GM19452 (cell line): ENCODE measurements around the gene RHAG.
A peak's percentile ranks its signal among the peaks of the same experiment; 100 is the strongest.
"Not testable (repeated sequence)": the region's sequence is repeated elsewhere in the genome, so short reads cannot be mapped to it uniquely, and the experiment has no call there.

Experiments
- ATAC-seq: cut with Tn5 transposase; IDR thresholded peaks from one replicate; pipeline ENCODE4 v1.9.1; 2021; ENCODE audit not compliant: unreplicated experiment

RHAG gene

DNA sequence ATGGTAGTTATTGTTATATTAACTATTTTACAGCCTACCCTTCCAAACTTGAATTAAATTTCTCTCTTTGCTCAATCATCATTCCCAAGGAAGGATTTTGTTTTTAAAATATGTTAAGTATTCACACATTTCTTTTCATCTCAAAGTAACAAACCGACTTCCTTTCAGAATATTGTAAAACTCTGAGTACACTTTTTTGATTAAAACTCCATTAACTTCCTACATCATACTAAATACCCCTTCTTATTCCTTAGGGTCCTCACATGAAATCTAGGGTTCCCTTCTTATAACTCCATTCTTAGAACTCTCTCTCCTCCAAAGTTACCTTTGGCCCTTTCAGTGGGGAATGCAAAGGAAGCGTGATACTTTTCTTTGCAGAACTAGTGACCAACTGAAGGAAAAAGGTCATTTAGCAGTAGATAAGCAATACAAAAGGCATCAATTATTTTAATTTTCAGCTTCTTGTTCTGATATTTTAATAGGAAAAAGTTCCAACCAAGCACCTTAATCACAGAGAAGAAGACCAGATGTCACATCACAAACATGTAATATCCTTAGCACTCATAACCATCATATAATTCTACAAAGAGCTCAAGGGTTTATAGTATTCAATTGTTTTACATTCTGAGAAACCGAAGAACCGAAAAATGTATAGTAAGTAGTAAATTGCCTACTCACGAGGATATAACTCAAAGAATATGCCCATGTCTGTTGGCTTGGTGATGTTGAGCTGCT, 494 bp downstream of the RHAG start:
- no peak for ATAC-seq

DNA sequence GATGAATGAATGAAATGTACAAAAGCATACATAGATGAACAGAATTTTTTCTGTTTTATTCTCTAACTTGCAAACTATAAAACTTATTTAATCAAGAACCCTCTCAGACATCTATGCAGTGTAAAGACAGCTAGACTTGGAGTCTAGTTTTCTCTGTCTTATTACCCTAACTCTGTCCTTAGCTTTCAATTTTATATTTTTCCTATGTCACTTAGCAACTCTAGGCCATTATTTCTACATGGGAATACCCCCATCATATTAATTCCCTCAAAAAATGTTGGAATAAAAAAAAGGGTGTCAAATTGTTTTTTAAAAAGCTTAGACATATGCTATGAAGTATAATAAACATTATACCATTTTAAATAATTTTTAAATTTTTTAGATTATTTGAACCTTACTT, 1.2 kb downstream of the RHAG start:
- ATAC-seq = no peak

- no peak for ATAC-seq
These were observed 1.8 kb downstream of the RHAG start for GRCh38 chr6:49634836-49635218.

- ATAC-seq = no peak
These were observed 2.4 kb downstream of the RHAG start for GRCh38 chr6:49634092-49634835.

- no peak for ATAC-seq
These were observed 3.1 kb downstream of the RHAG start for GRCh38 chr6:49633541-49633940.

DNA sequence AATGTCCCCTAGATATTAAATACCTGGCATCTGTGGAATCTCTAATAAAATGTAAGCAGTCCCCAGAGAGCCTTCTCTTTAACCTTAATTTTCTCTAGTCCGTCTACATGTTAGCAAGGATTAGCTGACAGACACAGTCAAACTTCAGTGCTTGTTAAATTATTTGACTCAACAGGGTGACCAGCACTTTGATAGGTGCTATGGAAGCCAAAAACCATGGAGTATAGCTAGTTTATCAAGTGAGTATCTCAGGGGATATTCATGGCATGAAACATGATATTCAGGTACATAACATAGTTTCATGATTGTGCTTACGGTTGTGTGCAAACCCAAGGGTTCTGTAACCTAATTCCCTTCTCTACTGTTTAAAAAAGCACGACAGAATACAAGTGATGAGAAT, 3.9 kb downstream of the RHAG start:
- no peak for ATAC-seq

DNA sequence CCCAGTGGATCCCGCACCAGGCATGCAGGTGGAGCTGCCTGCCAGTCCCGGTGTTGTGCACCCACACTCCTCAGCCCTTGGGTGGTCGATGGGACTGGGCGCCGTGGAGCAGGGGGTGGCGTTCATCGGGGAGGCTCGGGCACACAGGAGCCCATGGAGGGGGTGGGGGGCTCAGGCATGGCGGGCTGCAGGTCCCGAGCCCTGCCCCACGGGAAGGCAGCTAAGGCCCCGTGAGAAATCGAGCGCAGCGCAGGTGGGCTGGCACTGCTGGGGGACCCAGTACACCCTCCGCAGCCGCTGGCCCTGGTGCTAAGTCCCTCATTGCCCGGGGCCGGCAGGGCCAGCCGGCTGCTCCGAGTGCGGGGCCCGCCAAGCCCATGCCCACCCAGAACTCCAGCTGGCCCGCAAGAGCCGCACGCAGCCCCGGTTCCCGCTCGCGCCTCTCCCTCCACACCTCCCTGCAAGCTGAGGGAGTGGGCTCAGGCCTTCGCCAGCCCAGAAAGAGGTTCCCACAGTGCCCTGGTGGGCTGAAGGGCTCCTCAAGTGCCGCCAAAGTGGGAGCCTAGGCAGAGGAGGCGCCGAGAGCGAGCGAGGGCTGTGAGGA, 7.1 kb downstream of the RHAG start:
- ATAC-seq = not testable (repeated sequence)

- no peak for ATAC-seq
These were observed 9.8 kb downstream of the RHAG start for GRCh38 chr6:49626811-49627210.

- ATAC-seq = no peak
These were observed 18.4 kb downstream of the RHAG start for GRCh38 chr6:49618257-49618656.

GRCh38 chr6:49614144-49614543, 22.5 kb downstream of the RHAG start:
- not testable (repeated sequence) for ATAC-seq

- no peak for ATAC-seq
These were observed 27.4 kb downstream of the RHAG start for GRCh38 chr6:49609285-49609684.

DNA sequence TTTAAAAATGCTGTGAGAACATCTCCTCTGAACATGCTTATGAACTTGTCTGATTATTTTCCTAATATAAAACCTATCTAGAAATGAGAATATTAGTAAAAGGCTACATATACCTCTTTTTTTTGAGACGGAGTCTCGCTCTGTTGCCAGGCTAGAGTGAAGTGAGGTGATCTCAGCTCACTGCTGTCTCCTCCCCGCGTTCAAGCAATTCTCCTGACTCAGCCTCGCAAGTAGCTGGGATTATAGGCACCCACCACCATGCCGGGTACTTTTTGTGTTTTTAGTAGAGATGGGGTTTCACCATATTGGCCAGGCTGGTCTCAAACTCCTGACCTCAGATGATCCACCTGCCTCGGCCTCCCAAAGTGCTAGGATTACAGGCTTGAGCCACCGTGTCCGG, 28.4 kb downstream of the RHAG start:
- ATAC-seq = not testable (repeated sequence)

GRCh38 chr6:49607391-49607982, 29.2 kb downstream of the RHAG start:
- ATAC-seq = no peak

- peak; percentile 93 for ATAC-seq
These were observed 29.8 kb downstream of the RHAG start for GRCh38 chr6:49606721-49607390.

DNA sequence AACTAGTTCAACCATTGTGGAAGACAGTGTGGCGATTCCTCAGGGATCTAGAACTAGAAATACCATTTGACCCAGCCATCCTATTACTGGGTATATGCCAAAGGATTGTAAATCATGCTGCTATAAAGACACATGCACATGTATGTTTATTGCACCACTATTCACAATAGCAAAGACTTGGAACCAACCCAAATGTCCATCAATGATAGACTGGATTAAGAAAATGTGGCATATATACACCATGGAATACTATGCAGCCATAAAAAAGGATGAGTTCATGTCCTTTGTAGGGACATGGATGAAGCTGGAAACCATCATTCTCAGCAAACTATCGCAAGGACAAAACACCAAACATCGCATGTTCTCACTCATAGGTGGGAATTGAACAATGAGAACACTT, 32.6 kb downstream of the RHAG start:
- ATAC-seq = not testable (repeated sequence)

GRCh38 chr6:49587262-49587661, 49.4 kb downstream of the RHAG start:
- not testable (repeated sequence) for ATAC-seq

DNA sequence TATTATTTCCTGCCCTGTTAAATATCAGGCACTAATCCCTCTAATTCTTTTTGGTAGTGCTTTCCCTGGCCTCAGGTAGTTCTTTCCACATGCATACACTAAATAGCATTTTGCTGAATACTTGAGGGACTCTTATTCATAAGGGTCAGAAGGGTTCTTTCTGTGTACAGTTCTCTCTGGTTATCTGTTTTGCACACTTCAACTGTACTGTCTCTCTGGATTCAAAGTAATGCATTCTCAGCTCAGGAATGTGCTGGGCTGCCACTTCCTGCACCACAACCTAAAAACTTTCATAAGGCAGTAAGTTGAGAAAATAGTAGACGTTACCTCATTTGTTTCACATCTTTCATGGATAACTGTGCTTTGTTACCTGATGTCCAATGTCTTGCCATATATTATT, 54.1 kb downstream of the RHAG start:
- no peak for ATAC-seq

GRCh38 chr6:49579649-49580048, 57.0 kb downstream of the RHAG start:
- ATAC-seq = no peak

DNA sequence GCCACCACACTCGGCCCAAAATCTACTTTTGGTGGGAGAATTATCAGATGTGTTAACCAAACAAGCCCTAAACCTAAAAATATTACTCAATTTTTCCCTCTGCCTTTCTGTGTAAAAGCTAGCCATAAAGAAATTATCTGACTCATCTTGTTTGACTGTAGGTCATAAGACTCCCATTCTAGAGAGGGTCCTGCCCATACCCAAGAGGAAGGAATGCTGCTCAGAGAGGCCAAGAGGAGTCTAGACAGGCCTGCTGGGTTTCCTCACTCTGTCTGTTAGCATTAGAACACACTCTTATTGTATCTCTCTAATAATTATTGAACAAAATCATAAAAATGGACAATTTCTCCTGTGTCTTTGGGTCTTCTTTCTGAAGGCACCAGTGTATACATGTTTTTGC, 60.0 kb downstream of the RHAG start:
- ATAC-seq = no peak

DNA sequence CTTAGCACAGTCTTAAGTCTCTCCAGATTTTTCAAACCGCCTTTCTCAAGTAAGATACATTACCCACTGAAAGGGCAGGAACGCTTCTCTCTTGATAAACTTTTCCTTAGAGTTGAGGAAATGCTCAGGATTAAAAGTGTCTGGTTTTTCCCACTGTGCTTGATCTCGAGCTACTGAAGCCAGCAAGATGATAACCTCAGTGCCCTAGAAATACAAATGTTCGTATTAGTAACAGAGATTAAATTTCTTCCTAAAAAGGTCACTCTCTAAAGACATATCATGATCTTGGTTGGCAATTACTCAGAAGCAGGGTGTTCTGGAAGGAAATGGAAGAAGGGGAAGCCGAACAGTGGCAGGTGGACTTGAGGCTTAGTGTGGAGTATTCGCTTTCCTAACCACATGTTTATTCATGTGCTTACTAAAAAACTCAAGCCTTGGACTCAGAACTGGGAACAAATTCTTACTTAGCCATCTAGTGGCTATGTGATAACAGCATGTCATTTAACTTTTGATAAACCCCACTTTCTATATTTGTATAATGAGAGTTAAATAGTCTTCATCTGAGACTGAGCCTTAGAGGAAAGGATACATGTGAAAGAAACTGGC, 66.1 kb downstream of the RHAG start:
- no peak for ATAC-seq

GRCh38 chr6:49565855-49566254, 70.8 kb downstream of the RHAG start:
- ATAC-seq = no peak
